KBM-7 (cell line): ENCODE measurements around the gene PASD1.

ENCODE experiments used
- DNase-seq: peaks from one replicate; pipeline ENCODE4 v3.0.0-alpha.2; 2015
- in situ Hi-C: fragments of 300-500 bp; cut with MboI; formaldehyde crosslinking; loops from 2 replicates; pipeline ENCODE4 v1.14.3; 2020; ENCODE audit warnings: low sequenced_read_pairs, low pct_unique_long_range_greater_than_20kb, mixed read lengths

The PASD1 gene

DNA sequence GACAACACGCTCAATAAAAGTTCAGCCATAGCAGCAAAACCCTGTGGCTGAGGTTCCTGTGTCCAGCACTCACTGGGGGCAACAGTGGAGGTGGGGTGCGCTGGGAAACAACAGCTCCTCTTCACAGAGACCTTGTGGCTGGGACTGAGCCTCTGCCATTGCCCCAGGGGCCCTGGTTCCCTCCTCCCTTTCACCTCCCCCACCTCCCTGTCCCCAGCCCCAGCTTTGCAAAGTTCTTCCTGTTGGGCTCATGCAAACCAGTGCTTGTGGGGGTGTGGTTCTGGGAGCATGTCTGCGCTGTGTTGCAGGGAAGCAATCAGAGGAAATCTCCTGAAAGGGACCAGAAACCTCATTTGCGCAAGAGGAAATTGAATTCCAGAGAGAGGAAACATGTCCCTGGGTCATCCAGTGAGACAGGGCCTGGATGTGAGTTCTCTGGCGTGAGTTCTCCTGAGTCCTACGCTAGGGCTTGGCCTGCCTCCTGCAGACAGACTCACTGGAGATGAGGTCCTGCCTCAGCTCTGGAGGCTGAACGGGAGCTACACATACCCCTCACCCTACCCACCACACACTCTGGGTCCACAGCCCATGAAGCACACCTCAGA is 159.8 kb downstream of the PASD1 start:
- no peak for DNase-seq
- in situ Hi-C loops, result no loop called here

- in situ Hi-C loops, result no loop called here
- no peak for DNase-seq
Observed at GRCh38 chrX:151724563-151725337, 161.3 kb downstream of the PASD1 start.

- in situ Hi-C loops, result no loop called here
- DNase-seq, result no peak
Observed at GRCh38 chrX:151725338-151725614, 161.8 kb downstream of the PASD1 start.
